CD4-positive, alpha-beta memory T cell (primary cell): Measurements from ENCODE around the gene CADM4. TPM values are rescaled to one million over a fixed set of nuclear protein-coding genes. Genes with fewer than 3 reads are reported as not detected.
A peak's percentile ranks its signal among the peaks of the same experiment; 100 is the strongest.

Experiments used
- CTCF ChIA-PET: fragments of 350-600 bp; sonication (Branson Sonifier 250); formaldehyde crosslinking; loops from one replicate; lab custom pipeline; 2021; ENCODE audit warnings: inconsistent platforms; ENCODE audit not compliant: partially characterized antibody; lab: Charles Lee
- POLR2A ChIA-PET: fragments of 350-600 bp; sonication (Branson Sonifier 250); formaldehyde crosslinking; loops from one replicate; lab custom pipeline; 2021; ENCODE audit not compliant: partially characterized antibody; lab: Charles Lee
- DNase-seq, 5 donors: peaks; one replicate each; pipeline versions ENCODE4 v3.0.0 to v3.0.0-alpha.2; 2020 to 2022; ENCODE audit warnings: mixed read lengths in 1 of 5
- H3K27ac ChIP-seq: one replicate; pipeline ENCODE4 v1.7.0; 2013; ENCODE audit warnings: low read depth, low read length
- H3K27me3 ChIP-seq: 2 replicates; pipeline ENCODE4 v1.7.0; 2013; ENCODE audit warnings: mild to moderate bottlenecking, low read length, moderate library complexity; ENCODE audit not compliant: insufficient read depth
- H3K36me3 ChIP-seq: 2 replicates; pipeline ENCODE4 v1.7.0; 2013; ENCODE audit warnings: mild to moderate bottlenecking, low read length, moderate library complexity; ENCODE audit not compliant: insufficient read depth
- H3K4me1 ChIP-seq: 2 replicates; pipeline ENCODE4 v1.7.0; 2013; ENCODE audit warnings: mild to moderate bottlenecking, low read length, moderate library complexity; ENCODE audit not compliant: insufficient read depth
- H3K4me3 ChIP-seq, 2 donors: one replicate each; pipeline ENCODE4 v1.7.0; 2013; ENCODE audit warnings: low read length in 2 of 2, mild to moderate bottlenecking in 1 of 2
- H3K9me3 ChIP-seq, 2 donors: one replicate each; pipeline ENCODE4 v1.7.0; 2013; ENCODE audit warnings: low read length in 2 of 2, control low read depth in 1 of 2; ENCODE audit not compliant: control insufficient read depth in 1 of 2
- H3K27ac Mint-ChIP-seq, 7 donors: one replicate each; pipeline ENCODE4 v1.8.0; 2020 to 2021; ENCODE audit warnings: mixed read lengths in 7 of 7, mild to moderate bottlenecking in 6 of 7, inconsistent platforms in 3 of 7, moderate library complexity in 3 of 7
- H3K27me3 Mint-ChIP-seq, 2 donors: one replicate each; pipeline ENCODE4 v1.8.0; 2020 to 2021; ENCODE audit warnings: mixed read lengths in 2 of 2
- H3K36me3 Mint-ChIP-seq, 2 donors: one replicate each; pipeline ENCODE4 v1.8.0; 2020 to 2021; ENCODE audit warnings: mixed read lengths in 2 of 2, inconsistent platforms in 1 of 2, mild to moderate bottlenecking in 1 of 2
- H3K4me1 Mint-ChIP-seq, 4 donors: one replicate each; pipeline ENCODE4 v1.8.0; 2020 to 2021; ENCODE audit warnings: mixed read lengths in 4 of 4, mild to moderate bottlenecking in 1 of 4
- H3K4me3 Mint-ChIP-seq, 8 donors: one replicate each; pipeline ENCODE4 v1.8.0; 2020 to 2021; ENCODE audit warnings: mixed read lengths in 8 of 8, mild to moderate bottlenecking in 7 of 8, moderate library complexity in 6 of 8, inconsistent platforms in 3 of 8
- H3K9me3 Mint-ChIP-seq, 8 donors: one replicate each; pipeline ENCODE4 v1.8.0; 2020 to 2021; ENCODE audit warnings: mixed read lengths in 8 of 8, mild to moderate bottlenecking in 5 of 8, inconsistent platforms in 3 of 8, moderate library complexity in 1 of 8
- intact Hi-C: fragments of 100-400 bp; cut with micrococcal nuclease; formaldehyde crosslinking; loops from one replicate; pipeline ENCODE4 v1.15.1; 2023
- polyA plus RNA-seq, 2 donors: library from polyadenylated mRNA; unstranded; fragments of 300-500 nt; fragmentation: Illumina TruSeq; gene quantifications; one replicate each; pipeline ENCODE4 v1.2.3, GENCODE V29; 2021
- total RNA-seq, 2 experiments: library from RNA; stranded (reverse); gene quantifications; one replicate each; pipeline ENCODE4 v1.2.3, GENCODE V29; 2021

Gene CADM4
- total RNA-seq, result under 1 TPM; 0.33 to 0.49 TPM
- polyA plus RNA-seq, result under 1 TPM in 1 of 2 donors, not detected in 1; 0.18 TPM

GRCh38 chr19:43639519-43640423 is at the start of gene CADM4:
Gene CADM4, minus strand, starts transcription at chr19:43639850. Its CDS starts 60 bp downstream, at chr19:43639790.
- Histone ChIP-seq H3K36me3 (no peaks in the 10 kb centered on the region), H3K27me3 (peaks cover 13% of the 10 kb centered on the region), H3K27ac (no peak within 1 kb of the TSS), H3K4me1 (peaks cover 10% of the 10 kb centered on the region), H3K4me3 (peak within 1 kb of the TSS in 1 of 2 donors; percentile 74), H3K9me3 (no peaks in the 10 kb centered on the region)
- intact Hi-C loops, result no loop called here
- CTCF ChIA-PET, result interaction anchor here (1.0 to 1.4 kb wide), 2 partner anchors 14 to 28 kb away, joined by 3 to 4 read pairs; no protein-coding TSS in a partner anchor
- Mint-ChIP-seq H3K4me3 (peak within 1 kb of the TSS; percentile 83 to 87 (median 85)), H3K27me3 (peaks cover 16 to 17% of the 10 kb centered on the region in 2 donors), H3K36me3 (no peaks in the 10 kb centered on the region), H3K9me3 (no peaks in the 10 kb centered on the region), H3K27ac (peak within 1 kb of the TSS; percentile 43 to 89 (median 85)), H3K4me1 (peaks cover 8 to 17% (median 11%) of the 10 kb centered on the region in 4 donors)
- peak; percentile 58 to 78 (median 58) for DNase-seq
- POLR2A ChIA-PET, result interaction anchor here (1.0 kb wide), 1 partner anchor 43 kb away, joined by 3 read pairs; no protein-coding TSS in a partner anchor

- peaks cover 0 to 2% of the 10 kb centered on the region in 2 donors for H3K27me3 Mint-ChIP-seq
- Histone ChIP-seq H3K4me3 (no peak overlapping the region), H3K4me1 (no peaks in the 10 kb centered on the region), H3K27ac (no peak overlapping the region), H3K27me3 (no peaks in the 10 kb centered on the region), H3K36me3 (no peaks in the 10 kb centered on the region), H3K9me3 (no peaks in the 10 kb centered on the region)
- DNase-seq, result no peak
- intact Hi-C loops, result no loop called here
- no peak overlapping the region for H3K4me3 Mint-ChIP-seq
- peaks cover 0 to 29% (median 22%) of the 10 kb centered on the region in 8 donors for H3K9me3 Mint-ChIP-seq
- POLR2A ChIA-PET, result no interaction called here
- H3K36me3 Mint-ChIP-seq, result peaks cover 2 to 4% of the 10 kb centered on the region in 2 donors
- CTCF ChIA-PET, result no interaction called here
- no peaks in the 10 kb centered on the region for H3K4me1 Mint-ChIP-seq
- peak overlapping the region in 1 of 7 donors; percentile 35 for H3K27ac Mint-ChIP-seq
These were observed 48.5 kb upstream of the CADM4 start for GRCh38 chr19:43688059-43688701.

- Histone ChIP-seq H3K9me3 (no peaks in the 10 kb centered on the region), H3K36me3 (no peaks in the 10 kb centered on the region), H3K4me3 (no peak overlapping the region), H3K27ac (no peak overlapping the region), H3K27me3 (no peaks in the 10 kb centered on the region), H3K4me1 (no peaks in the 10 kb centered on the region)
- CTCF ChIA-PET, result no interaction called here
- DNase-seq, result no peak
- Mint-ChIP-seq H3K27me3 (no peaks in the 10 kb centered on the region), H3K36me3 (peaks cover 0 to 2% of the 10 kb centered on the region in 2 donors), H3K4me1 (no peaks in the 10 kb centered on the region), H3K27ac (no peak overlapping the region), H3K9me3 (peaks cover 0 to 26% (median 22%) of the 10 kb centered on the region in 8 donors), H3K4me3 (no peak overlapping the region)
- intact Hi-C loops, result no loop called here
- POLR2A ChIA-PET, result no interaction called here
These were observed 48.0 kb upstream of the CADM4 start for GRCh38 chr19:43687660-43687997.

- Mint-ChIP-seq H3K4me3 (no peak overlapping the region), H3K4me1 (no peaks in the 10 kb centered on the region), H3K36me3 (no peaks in the 10 kb centered on the region), H3K27me3 (no peaks in the 10 kb centered on the region), H3K9me3 (no peaks in the 10 kb centered on the region), H3K27ac (no peak overlapping the region)
- Histone ChIP-seq H3K27ac (no peak overlapping the region), H3K4me1 (no peaks in the 10 kb centered on the region), H3K4me3 (no peak overlapping the region), H3K27me3 (no peaks in the 10 kb centered on the region), H3K9me3 (no peaks in the 10 kb centered on the region), H3K36me3 (no peaks in the 10 kb centered on the region)
- ChIA-PET POLR2A (no interaction called here), CTCF (no interaction called here)
- DNase-seq, result no peak
- intact Hi-C loops, result no loop called here
These were observed 44.7 kb upstream of the CADM4 start for GRCh38 chr19:43684326-43684725.

- no peaks in the 10 kb centered on the region for H3K4me1 ChIP-seq
- Mint-ChIP-seq H3K9me3 (no peaks in the 10 kb centered on the region), H3K36me3 (no peaks in the 10 kb centered on the region), H3K27me3 (no peaks in the 10 kb centered on the region), H3K4me3 (no peak overlapping the region), H3K4me1 (no peaks in the 10 kb centered on the region), H3K27ac (no peak overlapping the region)
- ChIA-PET CTCF (no interaction called here), POLR2A (no interaction called here)
- intact Hi-C loops, result no loop called here
- no peaks in the 10 kb centered on the region for H3K27me3 ChIP-seq
- no peaks in the 10 kb centered on the region for H3K36me3 ChIP-seq
- no peak overlapping the region for H3K4me3 ChIP-seq
- H3K9me3 ChIP-seq, result no peaks in the 10 kb centered on the region
- no peak overlapping the region for H3K27ac ChIP-seq
- no peak for DNase-seq
These were observed 44.3 kb upstream of the CADM4 start for GRCh38 chr19:43683905-43684304.

DNA sequence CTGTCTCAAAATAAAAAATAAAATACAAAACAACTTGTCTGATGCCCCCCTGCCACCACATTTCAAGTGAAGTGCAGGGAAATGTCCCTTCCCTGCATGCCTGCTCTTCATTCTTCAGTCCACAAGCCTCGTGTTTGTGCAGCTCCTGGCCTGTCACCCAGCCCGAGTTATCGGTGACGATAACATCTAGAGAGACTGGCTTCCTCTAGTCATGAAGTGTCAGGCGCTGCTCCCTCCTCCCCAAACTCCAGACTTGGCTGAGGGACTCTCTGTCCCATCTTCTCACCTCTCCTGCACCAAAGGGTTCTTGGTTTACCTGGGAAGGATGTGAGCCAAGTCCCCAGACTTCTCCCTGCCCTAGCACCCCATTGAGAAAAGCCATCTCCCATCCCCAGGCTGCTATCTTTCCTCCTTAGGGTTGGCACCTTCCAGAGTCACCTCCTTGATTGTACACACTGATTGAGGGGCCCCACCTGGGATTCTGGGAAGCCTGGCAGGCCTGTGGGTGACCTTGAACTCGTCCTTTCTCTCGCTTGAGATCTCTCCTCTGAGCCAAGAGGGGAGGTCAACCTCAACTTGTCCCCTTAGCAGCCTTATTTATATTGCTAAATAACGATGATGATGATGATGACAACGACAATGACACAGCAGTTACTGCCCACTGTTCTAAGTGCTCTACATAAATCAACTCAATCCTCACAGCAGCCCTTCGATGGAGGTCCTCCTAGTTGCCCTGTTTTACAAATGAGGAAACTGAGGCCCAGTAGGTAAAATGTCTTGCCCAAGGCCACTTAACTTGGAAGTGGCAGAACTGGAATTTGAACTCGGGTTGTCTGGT is 43.4 kb upstream of the CADM4 start:
- Mint-ChIP-seq H3K27me3 (no peaks in the 10 kb centered on the region), H3K4me3 (no peak overlapping the region), H3K36me3 (no peaks in the 10 kb centered on the region), H3K4me1 (no peaks in the 10 kb centered on the region), H3K9me3 (no peaks in the 10 kb centered on the region), H3K27ac (peak overlapping the region in 1 of 7 donors; percentile 6)
- Histone ChIP-seq H3K4me1 (no peaks in the 10 kb centered on the region), H3K27me3 (no peaks in the 10 kb centered on the region), H3K4me3 (no peak overlapping the region), H3K27ac (no peak overlapping the region), H3K9me3 (no peaks in the 10 kb centered on the region), H3K36me3 (no peaks in the 10 kb centered on the region)
- ChIA-PET CTCF (no interaction called here), POLR2A (interaction anchor here (0.5 kb wide), 1 partner anchor 243 kb away, joined by 4 read pairs; no protein-coding TSS in a partner anchor)
- intact Hi-C loops, result no loop called here
- no peak for DNase-seq
